GM18867 (cell line): ENCODE data around the gene TRERF1.

ENCODE experiments used
- ATAC-seq: cut with Tn5 transposase; IDR thresholded peaks from one replicate; pipeline ENCODE4 v1.9.1; 2021; ENCODE audit warnings: mild to moderate bottlenecking, moderate library complexity; ENCODE audit not compliant: unreplicated experiment

The TRERF1 gene

GRCh38 chr6:42374018-42374669 is 77.6 kb downstream of the TRERF1 start:
- no peak for ATAC-seq

- ATAC-seq: no peak
Observed at GRCh38 chr6:42372699-42373098, 79.0 kb downstream of the TRERF1 start.

- no peak for ATAC-seq
Observed at GRCh38 chr6:42370323-42370985, 81.3 kb downstream of the TRERF1 start.

GRCh38 chr6:42369568-42369967 is 82.2 kb downstream of the TRERF1 start:
- ATAC-seq: no peak

- ATAC-seq: no peak
Observed at GRCh38 chr6:42368181-42368580, 83.5 kb downstream of the TRERF1 start.

GRCh38 chr6:42367353-42368011 is 84.2 kb downstream of the TRERF1 start:
- ATAC-seq: peak; percentile 60

GRCh38 chr6:42366999-42367352 is 84.8 kb downstream of the TRERF1 start:
- no peak for ATAC-seq

- no peak for ATAC-seq
Observed at GRCh38 chr6:42366011-42366705, 85.6 kb downstream of the TRERF1 start.

- ATAC-seq: no peak
Observed at GRCh38 chr6:42365021-42365420, 86.7 kb downstream of the TRERF1 start.

- no peak for ATAC-seq
Observed at GRCh38 chr6:42363926-42364849, 87.5 kb downstream of the TRERF1 start.

- no peak for ATAC-seq
Observed at GRCh38 chr6:42361036-42361435, 90.7 kb downstream of the TRERF1 start.

GRCh38 chr6:42359021-42359420 is 92.7 kb downstream of the TRERF1 start:
- no peak for ATAC-seq

- ATAC-seq: no peak
Observed at GRCh38 chr6:42355416-42355815, 96.3 kb downstream of the TRERF1 start.

- ATAC-seq: no peak
Observed at GRCh38 chr6:42354702-42355101, 97.0 kb downstream of the TRERF1 start.

- ATAC-seq: no peak
Observed at GRCh38 chr6:42352856-42353564, 98.7 kb downstream of the TRERF1 start.

- ATAC-seq: no peak
Observed at GRCh38 chr6:42350911-42351310, 100.8 kb downstream of the TRERF1 start.

- ATAC-seq: no peak
Observed at GRCh38 chr6:42349753-42350511, 101.8 kb downstream of the TRERF1 start.

- no peak for ATAC-seq
Observed at GRCh38 chr6:42347456-42347855, 104.3 kb downstream of the TRERF1 start.

- no peak for ATAC-seq
Observed at GRCh38 chr6:42345696-42346416, 105.9 kb downstream of the TRERF1 start.
